OCI-LY1 (cell line): ENCODE results near the gene CD86.

Experiments used
- H2AFZ ChIP-seq: fragments of 200-600 bp; sonication (generic), shearing (Covaris generic); 2 replicates; pipeline ENCODE4 v1.6.0; 2014; ENCODE audit warnings: antibody characterized with exemption, mild to moderate bottlenecking, low read length
- H3F3A ChIP-seq: fragments of 200-600 bp; sonication (generic), shearing (Covaris generic); 2 replicates; pipeline ENCODE4 v1.6.0; 2014; ENCODE audit warnings: mild to moderate bottlenecking, antibody characterized with exemption, low read length, moderate library complexity; ENCODE audit not compliant: insufficient read depth
- H3K27ac ChIP-seq: fragments of 200-600 bp; sonication (generic); 2 replicates; pipeline ENCODE4 v1.5.1; 2014; ENCODE audit warnings: low read length, mixed run types, mild to moderate bottlenecking, low read depth; ENCODE audit not compliant: poor library complexity, severe bottlenecking
- H3K27me3 ChIP-seq: fragments of 200-600 bp; sonication (generic); 2 replicates; pipeline ENCODE4 v1.6.0; 2014; ENCODE audit warnings: antibody characterized with exemption, mild to moderate bottlenecking, low read length, moderate library complexity; ENCODE audit not compliant: insufficient read depth
- H3K36me3 ChIP-seq: fragments of 200-600 bp; sonication (generic); 2 replicates; pipeline ENCODE4 v1.6.1; 2014; ENCODE audit warnings: mild to moderate bottlenecking, antibody characterized with exemption, low read length, moderate library complexity, mixed read lengths; ENCODE audit not compliant: insufficient read depth
- H3K4me1 ChIP-seq: fragments of 200-600 bp; sonication (generic); 2 replicates; pipeline ENCODE4 v1.5.1; 2014; ENCODE audit warnings: mild to moderate bottlenecking, low read length, moderate library complexity; ENCODE audit not compliant: insufficient read depth, severe bottlenecking
- H3K4me2 ChIP-seq: fragments of 200-600 bp; sonication (generic), shearing (Covaris generic); 2 replicates; pipeline ENCODE4 v1.6.1; 2014; ENCODE audit warnings: low read length
- H3K4me3 ChIP-seq: fragments of 200-600 bp; sonication (generic); 2 replicates; pipeline ENCODE4 v1.5.1; 2014; ENCODE audit warnings: low read length, low read depth, mild to moderate bottlenecking, mixed read lengths; ENCODE audit not compliant: poor library complexity, severe bottlenecking
- H3K79me2 ChIP-seq: fragments of 200-600 bp; shearing (Covaris generic); 2 replicates; pipeline ENCODE4 v1.6.1; 2016; ENCODE audit warnings: mixed run types, low read length, mixed read lengths; ENCODE audit not compliant: insufficient read depth
- H3K9ac ChIP-seq: fragments of 200-600 bp; sonication (generic), shearing (Covaris generic); 2 replicates; pipeline ENCODE4 v1.6.1; 2014; ENCODE audit warnings: mild to moderate bottlenecking, low read length, mixed read lengths
- H3K9me2 ChIP-seq: fragments of 200-600 bp; sonication (generic), shearing (Covaris generic); 2 replicates; pipeline ENCODE4 v1.6.1; 2014; ENCODE audit warnings: low read depth, mild to moderate bottlenecking, low read length, mixed read lengths
- H3K9me3 ChIP-seq: fragments of 200-600 bp; shearing (Covaris generic); 2 replicates; pipeline ENCODE4 v1.6.1; 2014; ENCODE audit warnings: low read length, mixed read lengths
- H4K20me1 ChIP-seq: fragments of 200-600 bp; sonication (generic), shearing (Covaris generic); 2 replicates; pipeline ENCODE4 v1.6.0; 2016; ENCODE audit warnings: mild to moderate bottlenecking, low read length; ENCODE audit not compliant: insufficient read depth
- CTCF ChIP-seq: fragments of 200-600 bp; sonication (generic), shearing (Covaris generic); IDR thresholded peaks from 2 replicates; pipeline ENCODE4 v1.5.1; 2017; ENCODE audit warnings: mild to moderate bottlenecking, antibody characterized with exemption, low read length, moderate library complexity, mixed read lengths
- EZH2 ChIP-seq: fragments of 200-600 bp; sonication (generic), shearing (Covaris generic); IDR thresholded peaks from 2 replicates; pipeline ENCODE4 v1.8.0; 2017; ENCODE audit warnings: borderline replicate concordance, mixed run types, mild to moderate bottlenecking, antibody characterized with exemption, low read length, moderate library complexity, mixed read lengths

CD86 gene

GRCh38 chr3:122092460-122093165 is 37.5 kb downstream of the CD86 start:
- H3K27me3 ChIP-seq: no peaks in the 10 kb centered on the region
- no peak overlapping the region for H3K9ac ChIP-seq
- H3F3A ChIP-seq: no peaks in the 10 kb centered on the region
- TF ChIP-seq CTCF (peak; percentile 92), EZH2 (no peak)
- no peaks in the 10 kb centered on the region for H4K20me1 ChIP-seq
- H3K36me3 ChIP-seq: peaks cover 11% of the 10 kb centered on the region
- peaks cover 64% of the 10 kb centered on the region for H3K4me1 ChIP-seq
- H3K4me3 ChIP-seq: no peak overlapping the region
- no peaks in the 10 kb centered on the region; the same call in 1 of the 2 replicates for H3K79me2 ChIP-seq
- peak overlapping the region; percentile 76 for H3K27ac ChIP-seq
- no peak overlapping the region for H2AFZ ChIP-seq
- no peaks in the 10 kb centered on the region for H3K9me3 ChIP-seq
- peak overlapping the region; percentile 47; the same call in 1 of the 2 replicates for H3K4me2 ChIP-seq
- H3K9me2 ChIP-seq: no peaks in the 10 kb centered on the region

- no peaks in the 10 kb centered on the region for H3F3A ChIP-seq
- no peaks in the 10 kb centered on the region for H3K79me2 ChIP-seq
- no peaks in the 10 kb centered on the region for H3K27me3 ChIP-seq
- H2AFZ ChIP-seq: no peak overlapping the region
- no peaks in the 10 kb centered on the region for H3K9me2 ChIP-seq
- no peak overlapping the region for H3K4me2 ChIP-seq
- no peak overlapping the region for H3K4me3 ChIP-seq
- H3K36me3 ChIP-seq: peaks cover 11% of the 10 kb centered on the region
- H3K4me1 ChIP-seq: peaks cover 49% of the 10 kb centered on the region
- no peak for TF ChIP-seq EZH2
- no peak for TF ChIP-seq CTCF
- no peak overlapping the region for H3K27ac ChIP-seq
- no peaks in the 10 kb centered on the region for H3K9me3 ChIP-seq
- no peaks in the 10 kb centered on the region for H4K20me1 ChIP-seq
- no peak overlapping the region for H3K9ac ChIP-seq
Measured at GRCh38 chr3:122094125-122094524, 39.0 kb downstream of the CD86 start.

- peaks cover 43% of the 10 kb centered on the region for H3K4me1 ChIP-seq
- no peaks in the 10 kb centered on the region for H3K79me2 ChIP-seq
- H3K4me3 ChIP-seq: no peak overlapping the region
- TF ChIP-seq CTCF: no peak
- H3K4me2 ChIP-seq: no peak overlapping the region
- no peak overlapping the region for H3K27ac ChIP-seq
- no peaks in the 10 kb centered on the region for H3K27me3 ChIP-seq
- no peaks in the 10 kb centered on the region for H3F3A ChIP-seq
- peaks cover 11% of the 10 kb centered on the region for H3K36me3 ChIP-seq
- no peak overlapping the region for H3K9ac ChIP-seq
- H2AFZ ChIP-seq: no peak overlapping the region
- H3K9me2 ChIP-seq: no peaks in the 10 kb centered on the region
- no peaks in the 10 kb centered on the region for H4K20me1 ChIP-seq
- H3K9me3 ChIP-seq: no peaks in the 10 kb centered on the region
Measured at GRCh38 chr3:122094693-122095092, 39.5 kb downstream of the CD86 start.
